Measurements from ENCODE around the gene HSD17B12.
A peak's percentile ranks its signal among the peaks of the same experiment; 100 is the strongest.
"Not testable (repeated sequence)": the region's sequence is repeated elsewhere in the genome, so short reads cannot be mapped to it uniquely, and the experiment has no call there.

HSD17B12 gene

GRCh38 chr11:43735961-43736360 lies 55.4 kb downstream of the HSD17B12 start:
- in situ Hi-C loops (cut with MboI; ENCODE audit: low pct_unique_long_range_greater_than_20kb, low sequenced_read_pairs): no loop called here
- DNase-seq: no peak

GRCh38 chr11:43736502-43737200 lies 56.1 kb downstream of the HSD17B12 start:
- in situ Hi-C loops (cut with MboI; ENCODE audit: low pct_unique_long_range_greater_than_20kb, low sequenced_read_pairs): no loop called here
- peak; percentile 57 for DNase-seq

GRCh38 chr11:43737201-43737590 lies 56.7 kb downstream of the HSD17B12 start:
- in situ Hi-C loops (cut with MboI; ENCODE audit: low pct_unique_long_range_greater_than_20kb, low sequenced_read_pairs): no loop called here

GRCh38 chr11:43738600-43739409 lies 58.3 kb downstream of the HSD17B12 start:
- in situ Hi-C loops (cut with MboI; ENCODE audit: low pct_unique_long_range_greater_than_20kb, low sequenced_read_pairs): no loop called here
- peak; percentile 65 for DNase-seq

More at GRCh38 chr11:43737201-43737590, 56.7 kb downstream of the HSD17B12 start:
- DNase-seq: no peak

- in situ Hi-C loops (cut with MboI; ENCODE audit: low pct_unique_long_range_greater_than_20kb, low sequenced_read_pairs): no loop called here
- DNase-seq: no peak
These were observed 66.1 kb downstream of the HSD17B12 start for GRCh38 chr11:43746670-43747069.

GRCh38 chr11:43747130-43747802 lies 66.7 kb downstream of the HSD17B12 start:
- in situ Hi-C loops (cut with MboI; ENCODE audit: low pct_unique_long_range_greater_than_20kb, low sequenced_read_pairs): no loop called here
- DNase-seq: no peak

GRCh38 chr11:43748095-43748494 lies 67.6 kb downstream of the HSD17B12 start:
- in situ Hi-C loops (cut with MboI; ENCODE audit: low pct_unique_long_range_greater_than_20kb, low sequenced_read_pairs): no loop called here

GRCh38 chr11:43751726-43752125 lies 71.2 kb downstream of the HSD17B12 start:
- in situ Hi-C loops (cut with MboI; ENCODE audit: low pct_unique_long_range_greater_than_20kb, low sequenced_read_pairs): no loop called here
- no peak for DNase-seq

More at GRCh38 chr11:43748095-43748494, 67.6 kb downstream of the HSD17B12 start:
- no peak for DNase-seq

- in situ Hi-C loops (cut with MboI; ENCODE audit: low pct_unique_long_range_greater_than_20kb, low sequenced_read_pairs): no loop called here
These were observed 76.0 kb downstream of the HSD17B12 start for GRCh38 chr11:43756575-43756974.

GRCh38 chr11:43758927-43759326 lies 78.4 kb downstream of the HSD17B12 start:
- in situ Hi-C loops (cut with MboI; ENCODE audit: low pct_unique_long_range_greater_than_20kb, low sequenced_read_pairs): no loop called here
- peak; percentile 41 for DNase-seq

More at GRCh38 chr11:43756575-43756974, 76.0 kb downstream of the HSD17B12 start:
- no peak for DNase-seq

- in situ Hi-C loops (cut with MboI; ENCODE audit: low pct_unique_long_range_greater_than_20kb, low sequenced_read_pairs): no loop called here
- no peak for DNase-seq
These were observed 80.4 kb downstream of the HSD17B12 start for GRCh38 chr11:43760902-43761301.

- no peak for DNase-seq
- in situ Hi-C loops (cut with MboI; ENCODE audit: low pct_unique_long_range_greater_than_20kb, low sequenced_read_pairs): no loop called here
These were observed 84.7 kb downstream of the HSD17B12 start for GRCh38 chr11:43765194-43765593.

- DNase-seq; in situ Hi-C loops (cut with MboI; ENCODE audit: low pct_unique_long_range_greater_than_20kb, low sequenced_read_pairs): not testable (repeated sequence)
These were observed 88.1 kb downstream of the HSD17B12 start for GRCh38 chr11:43768654-43769053.

- in situ Hi-C loops (cut with MboI; ENCODE audit: low pct_unique_long_range_greater_than_20kb, low sequenced_read_pairs): no loop called here
- no peak for DNase-seq
These were observed 89.6 kb downstream of the HSD17B12 start for GRCh38 chr11:43770173-43770572.

- in situ Hi-C loops (cut with MboI; ENCODE audit: low pct_unique_long_range_greater_than_20kb, low sequenced_read_pairs): no loop called here
- no peak for DNase-seq
These were observed 92.2 kb downstream of the HSD17B12 start for GRCh38 chr11:43772733-43773132.

- DNase-seq: no peak
- in situ Hi-C loops (cut with MboI; ENCODE audit: low pct_unique_long_range_greater_than_20kb, low sequenced_read_pairs): no loop called here
These were observed 94.2 kb downstream of the HSD17B12 start for GRCh38 chr11:43774786-43775185.

- in situ Hi-C loops (cut with MboI; ENCODE audit: low pct_unique_long_range_greater_than_20kb, low sequenced_read_pairs): no loop called here
These were observed 98.8 kb downstream of the HSD17B12 start for GRCh38 chr11:43779306-43779705.

GRCh38 chr11:43784301-43784700 lies 103.8 kb downstream of the HSD17B12 start:
- no peak for DNase-seq
- in situ Hi-C loops (cut with MboI; ENCODE audit: low pct_unique_long_range_greater_than_20kb, low sequenced_read_pairs): no loop called here

More at GRCh38 chr11:43779306-43779705, 98.8 kb downstream of the HSD17B12 start:
- no peak for DNase-seq

- in situ Hi-C loops (cut with MboI; ENCODE audit: low pct_unique_long_range_greater_than_20kb, low sequenced_read_pairs): no loop called here
These were observed 104.3 kb downstream of the HSD17B12 start for GRCh38 chr11:43784866-43785265.

GRCh38 chr11:43785318-43785717 lies 104.8 kb downstream of the HSD17B12 start:
- in situ Hi-C loops (cut with MboI; ENCODE audit: low pct_unique_long_range_greater_than_20kb, low sequenced_read_pairs): no loop called here
- no peak for DNase-seq

More at GRCh38 chr11:43784866-43785265, 104.3 kb downstream of the HSD17B12 start:
- DNase-seq: no peak
